ENCODE data around the gene ARHGAP40. TPM values are rescaled to one million over a fixed set of nuclear protein-coding genes. Genes with fewer than 3 reads are reported as not detected.

Gene ARHGAP40
- total and polyA plus RNA-seq, 9 of the 15 experiments (the other 6 are each of a cell fraction or from before 2014, with no cell fraction given) = not detected

GRCh38 chr20:38657390-38657789 lies 55.8 kb downstream of the ARHGAP40 start (continued):
- TF ChIP-seq CHD7 (IDR thresholded peaks at IDR 0.05; ENCODE audit: low read depth, low read length) (no peak), CHCHD3 (CRISPR knock-in tag; IDR thresholded peaks at IDR 0.05) (no peak)

Measured in K562 (cell line).